Hematopoietic multipotent progenitor cell treated with erythropoietin and hydrocortisone succinate and interleukin-3 and kit ligand, for 8 days (in vitro differentiated cells): Measurements from ENCODE around the gene PLXDC1.
"Not testable (repeated sequence)": the region's sequence is repeated elsewhere in the genome, so short reads cannot be mapped to it uniquely, and the experiment has no call there.

Experiments used
- DNase-seq: peaks from one replicate; pipeline ENCODE4 v3.0.0-alpha.2; 2015

Gene PLXDC1

GRCh38 chr17:39151943-39152818, 744 bp upstream of the PLXDC1 start:
- no peak for DNase-seq

GRCh38 chr17:39150795-39151149, 665 bp downstream of the PLXDC1 start:
- no peak for DNase-seq

GRCh38 chr17:39150104-39150634, 1.3 kb downstream of the PLXDC1 start:
- DNase-seq: no peak

GRCh38 chr17:39147221-39148185, 3.9 kb downstream of the PLXDC1 start:
- no peak for DNase-seq

GRCh38 chr17:39146273-39146672, 5.2 kb downstream of the PLXDC1 start:
- DNase-seq: no peak

- no peak for DNase-seq
Measured at GRCh38 chr17:39145143-39145542, 6.3 kb downstream of the PLXDC1 start.

- DNase-seq: no peak
Measured at GRCh38 chr17:39144416-39144840, 7.0 kb downstream of the PLXDC1 start.

- DNase-seq: no peak
Measured at GRCh38 chr17:39143552-39144093, 7.8 kb downstream of the PLXDC1 start.

GRCh38 chr17:39141915-39142664, 9.3 kb downstream of the PLXDC1 start:
- DNase-seq: no peak

GRCh38 chr17:39141294-39141693, 10.1 kb downstream of the PLXDC1 start:
- no peak for DNase-seq

GRCh38 chr17:39139561-39139960, 11.9 kb downstream of the PLXDC1 start:
- DNase-seq: no peak

- DNase-seq: no peak
Measured at GRCh38 chr17:39139161-39139511, 12.3 kb downstream of the PLXDC1 start.

GRCh38 chr17:39138431-39139160, 12.8 kb downstream of the PLXDC1 start:
- no peak for DNase-seq

GRCh38 chr17:39134878-39135277, 16.6 kb downstream of the PLXDC1 start:
- DNase-seq: no peak

- DNase-seq: no peak
Measured at GRCh38 chr17:39132192-39132610, 19.2 kb downstream of the PLXDC1 start.

- DNase-seq: no peak
Measured at GRCh38 chr17:39131616-39132015, 19.8 kb downstream of the PLXDC1 start.

- DNase-seq: no peak
Measured at GRCh38 chr17:39130205-39130604, 21.2 kb downstream of the PLXDC1 start.

- DNase-seq: not testable (repeated sequence)
Measured at GRCh38 chr17:39129544-39129943, 21.9 kb downstream of the PLXDC1 start.

GRCh38 chr17:39126436-39126835, 25.0 kb downstream of the PLXDC1 start:
- no peak for DNase-seq

- DNase-seq: no peak
Measured at GRCh38 chr17:39125143-39125875, 26.1 kb downstream of the PLXDC1 start.

- DNase-seq: no peak
Measured at GRCh38 chr17:39123627-39124026, 27.8 kb downstream of the PLXDC1 start.
